Esophagus mucosa (tissue), 1 donor: ENCODE data around the gene CACNG8. TPM values are rescaled to one million over a fixed set of nuclear protein-coding genes. Genes with fewer than 3 reads are reported as not detected.

Experiments used
- ATAC-seq: fragments of 200-7000 bp; cut with Tn5 transposase; one replicate; pipeline ENCODE4 v1.9.1; 2020
- total RNA-seq: library from RNA; stranded (reverse); gene quantifications from one replicate; pipeline ENCODE4 v1.2.4, GENCODE V29; 2023
- donor health status: DM: yes; HTN: yes; CAD: no.

CACNG8 gene
- total RNA-seq, 1 donor from 2014 or later = not detected

- no peak for ATAC-seq
Measured at GRCh38 chr19:53965091-53965490, 2.4 kb downstream of the CACNG8 start.

DNA sequence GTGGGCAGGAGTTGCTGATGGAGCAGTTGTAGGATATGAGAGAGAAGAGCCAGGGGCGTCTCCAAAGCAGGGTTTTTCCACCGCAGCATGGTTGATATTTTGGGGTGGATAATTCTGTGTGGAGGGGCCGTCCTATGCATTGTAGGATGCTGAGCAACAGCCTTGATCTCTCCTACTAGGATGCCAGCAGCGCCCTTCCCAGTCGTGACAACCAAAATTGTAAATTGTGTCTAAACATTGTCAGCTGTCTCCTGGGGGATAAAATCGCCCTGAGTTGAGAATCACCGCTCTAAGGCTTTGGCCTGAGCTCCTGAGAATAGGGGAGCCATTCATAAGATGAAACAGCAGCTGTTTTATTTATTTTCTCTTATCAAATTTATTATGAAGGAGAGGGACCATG lies 4.2 kb downstream of the CACNG8 start:
- no peak for ATAC-seq

DNA sequence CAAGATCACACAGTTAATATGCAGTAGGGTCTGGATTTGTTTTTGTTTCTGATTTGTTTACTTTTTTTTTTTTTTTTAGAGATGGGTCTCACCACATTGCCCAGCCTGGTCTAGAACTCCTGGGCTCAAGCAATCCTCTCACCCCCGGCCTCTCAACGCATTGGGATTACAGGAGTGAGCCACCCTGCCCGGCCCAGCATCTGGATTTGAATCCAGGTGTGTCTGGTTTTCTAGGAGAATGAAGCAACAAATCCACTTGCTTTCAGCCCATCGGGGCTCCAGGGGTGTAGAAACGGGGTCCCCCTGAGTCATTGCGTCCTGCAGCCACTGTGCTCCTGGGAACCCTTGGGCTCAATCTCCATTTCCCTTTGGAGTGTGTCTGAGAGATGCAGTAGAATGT lies 6.6 kb downstream of the CACNG8 start:
- ATAC-seq = no peak

DNA sequence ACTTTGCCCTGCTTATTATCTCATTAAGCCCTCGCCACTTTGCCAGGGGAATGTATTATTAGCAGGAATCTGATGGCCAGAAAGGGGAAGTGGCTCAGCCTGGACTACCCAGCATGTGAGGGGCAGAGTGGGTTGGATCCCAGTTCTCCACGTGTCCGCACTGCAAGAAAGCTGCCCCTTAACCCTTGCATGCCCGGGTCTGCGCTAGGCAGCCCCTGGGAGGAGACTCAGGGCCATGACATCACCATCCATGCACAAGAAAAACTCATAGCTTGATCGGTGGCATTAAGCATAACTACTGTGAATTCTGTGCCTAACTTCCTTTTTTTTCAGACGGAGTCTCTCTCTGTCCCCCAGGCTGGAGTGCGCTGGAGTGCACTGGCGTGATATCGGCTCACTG lies 8.9 kb downstream of the CACNG8 start:
- no peak for ATAC-seq

- ATAC-seq = peak; percentile 73
Measured at GRCh38 chr19:53977429-53977990, 14.8 kb downstream of the CACNG8 start.

GRCh38 chr19:53977991-53978731 lies 15.4 kb downstream of the CACNG8 start:
- no peak for ATAC-seq

DNA sequence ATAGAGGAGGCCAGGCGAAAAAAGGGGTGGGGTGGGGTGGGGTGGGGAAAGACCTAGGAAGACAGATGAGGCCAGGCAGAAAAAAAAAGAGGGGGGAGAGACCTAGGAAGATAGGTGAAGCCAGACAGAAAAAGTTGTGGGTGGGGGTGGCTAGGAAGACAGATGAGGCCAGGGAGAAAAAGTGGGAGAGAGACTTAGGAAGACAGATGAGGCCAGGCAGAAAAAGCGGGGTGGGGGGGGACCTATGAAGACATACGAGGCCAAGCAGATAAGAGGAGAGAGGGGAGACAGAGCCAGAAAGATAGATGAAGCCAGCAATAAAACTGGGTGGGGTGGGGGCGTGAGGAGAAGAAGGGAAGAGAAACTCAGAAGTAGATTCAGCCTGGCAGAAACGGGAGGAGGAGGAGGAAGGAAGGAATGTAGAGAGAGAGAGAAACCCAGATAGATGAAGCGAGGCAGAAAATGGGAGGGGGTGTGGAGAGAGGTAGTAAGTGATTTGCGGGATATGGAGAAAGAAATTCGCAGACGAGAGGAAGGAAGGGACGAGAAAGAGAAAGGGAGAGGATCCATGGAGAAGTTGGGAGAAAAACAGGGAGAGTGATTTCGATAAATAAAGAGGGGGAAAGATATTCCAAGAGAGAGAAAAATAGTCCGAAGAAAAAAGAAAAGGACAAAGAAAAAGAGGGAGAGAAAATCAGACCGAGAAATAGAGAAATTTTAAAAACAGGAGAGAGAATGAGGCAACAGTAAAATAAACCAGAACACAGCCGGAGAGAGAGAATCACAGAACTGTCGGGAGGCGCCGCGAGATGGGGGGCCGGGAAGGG lies 16.5 kb downstream of the CACNG8 start:
- no peak for ATAC-seq

DNA sequence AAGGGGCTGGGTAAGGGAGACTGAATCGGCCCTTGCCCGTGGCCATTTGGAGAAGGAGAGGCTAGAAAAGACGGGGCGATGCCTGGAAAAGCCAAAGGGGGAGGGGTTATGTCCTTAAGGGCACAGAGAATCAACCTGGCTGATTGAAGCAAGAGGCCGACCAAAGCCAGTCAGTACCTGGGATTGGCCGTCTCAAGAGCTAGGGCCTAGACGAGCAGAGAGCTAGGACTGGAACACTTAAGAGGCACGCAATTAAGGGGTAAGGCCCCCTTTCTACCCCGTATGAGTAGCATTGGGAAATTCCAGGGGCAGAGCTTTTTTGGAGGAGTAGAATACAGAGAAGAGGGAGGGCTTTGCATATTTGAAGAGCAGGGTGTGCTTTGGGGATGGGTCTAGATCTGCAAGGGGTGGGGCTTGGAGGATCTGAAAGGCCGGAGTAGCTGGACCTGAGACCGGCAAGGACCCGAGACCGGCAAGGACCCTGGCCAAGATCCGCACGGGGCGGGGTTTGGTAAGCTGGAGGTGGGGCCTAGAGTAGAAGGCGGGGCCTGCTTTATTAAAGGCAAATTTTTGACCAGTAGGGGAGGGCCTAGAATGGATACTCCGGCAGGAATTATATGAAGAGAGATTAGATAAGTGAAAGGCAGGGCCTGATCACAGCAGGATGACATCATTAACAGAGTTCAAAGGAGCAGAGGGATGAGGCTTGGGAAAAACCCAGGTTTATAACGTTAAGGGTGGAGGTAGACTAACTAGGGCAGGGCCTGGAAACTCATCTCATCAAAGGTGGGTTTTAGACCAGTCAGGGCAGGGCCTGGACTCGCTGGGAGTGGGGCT lies 18.0 kb downstream of the CACNG8 start:
- ATAC-seq = no peak

GRCh38 chr19:53981376-53981951 lies 18.7 kb downstream of the CACNG8 start:
- no peak for ATAC-seq

DNA sequence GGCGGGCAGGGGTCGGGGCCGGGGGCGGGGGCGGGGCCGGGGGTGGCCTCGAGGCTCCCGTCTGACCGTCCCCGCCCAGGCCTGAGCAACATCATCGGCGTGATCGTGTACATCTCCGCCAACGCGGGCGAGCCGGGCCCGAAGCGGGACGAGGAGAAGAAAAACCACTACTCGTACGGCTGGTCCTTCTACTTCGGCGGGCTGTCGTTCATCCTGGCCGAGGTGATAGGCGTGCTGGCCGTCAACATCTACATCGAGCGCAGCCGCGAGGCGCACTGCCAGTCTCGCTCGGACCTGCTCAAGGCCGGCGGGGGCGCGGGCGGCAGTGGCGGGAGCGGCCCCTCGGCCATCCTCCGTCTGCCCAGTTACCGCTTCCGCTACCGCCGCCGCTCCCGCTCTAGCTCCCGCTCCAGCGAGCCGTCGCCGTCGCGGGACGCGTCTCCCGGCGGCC lies 19.3 kb downstream of the CACNG8 start:
- no peak for ATAC-seq

DNA sequence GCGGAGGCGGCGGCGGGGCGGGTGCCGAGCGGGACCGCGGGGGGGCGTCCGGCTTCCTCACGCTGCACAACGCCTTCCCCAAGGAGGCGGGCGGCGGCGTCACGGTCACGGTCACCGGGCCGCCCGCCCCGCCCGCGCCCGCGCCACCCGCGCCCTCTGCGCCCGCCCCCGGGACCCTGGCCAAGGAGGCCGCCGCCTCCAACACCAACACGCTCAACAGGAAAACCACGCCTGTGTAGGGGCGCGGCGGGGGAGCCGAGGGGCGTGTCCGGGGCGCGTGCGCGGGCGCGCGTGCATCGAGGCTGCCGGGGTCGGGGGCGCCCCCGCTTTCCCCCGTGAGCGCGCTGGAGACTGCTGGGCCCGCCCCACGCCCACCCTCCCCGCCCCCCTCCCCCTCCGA lies 19.9 kb downstream of the CACNG8 start:
- peak; percentile 51 for ATAC-seq

GRCh38 chr19:53983457-53984289 lies 20.9 kb downstream of the CACNG8 start:
- no peak for ATAC-seq

GRCh38 chr19:53985863-53986262 lies 23.1 kb downstream of the CACNG8 start:
- ATAC-seq = no peak

- ATAC-seq = no peak
Measured at GRCh38 chr19:53988981-53989380, 26.2 kb downstream of the CACNG8 start.

- ATAC-seq = no peak
Measured at GRCh38 chr19:53989600-53990533, 27.1 kb downstream of the CACNG8 start.

DNA sequence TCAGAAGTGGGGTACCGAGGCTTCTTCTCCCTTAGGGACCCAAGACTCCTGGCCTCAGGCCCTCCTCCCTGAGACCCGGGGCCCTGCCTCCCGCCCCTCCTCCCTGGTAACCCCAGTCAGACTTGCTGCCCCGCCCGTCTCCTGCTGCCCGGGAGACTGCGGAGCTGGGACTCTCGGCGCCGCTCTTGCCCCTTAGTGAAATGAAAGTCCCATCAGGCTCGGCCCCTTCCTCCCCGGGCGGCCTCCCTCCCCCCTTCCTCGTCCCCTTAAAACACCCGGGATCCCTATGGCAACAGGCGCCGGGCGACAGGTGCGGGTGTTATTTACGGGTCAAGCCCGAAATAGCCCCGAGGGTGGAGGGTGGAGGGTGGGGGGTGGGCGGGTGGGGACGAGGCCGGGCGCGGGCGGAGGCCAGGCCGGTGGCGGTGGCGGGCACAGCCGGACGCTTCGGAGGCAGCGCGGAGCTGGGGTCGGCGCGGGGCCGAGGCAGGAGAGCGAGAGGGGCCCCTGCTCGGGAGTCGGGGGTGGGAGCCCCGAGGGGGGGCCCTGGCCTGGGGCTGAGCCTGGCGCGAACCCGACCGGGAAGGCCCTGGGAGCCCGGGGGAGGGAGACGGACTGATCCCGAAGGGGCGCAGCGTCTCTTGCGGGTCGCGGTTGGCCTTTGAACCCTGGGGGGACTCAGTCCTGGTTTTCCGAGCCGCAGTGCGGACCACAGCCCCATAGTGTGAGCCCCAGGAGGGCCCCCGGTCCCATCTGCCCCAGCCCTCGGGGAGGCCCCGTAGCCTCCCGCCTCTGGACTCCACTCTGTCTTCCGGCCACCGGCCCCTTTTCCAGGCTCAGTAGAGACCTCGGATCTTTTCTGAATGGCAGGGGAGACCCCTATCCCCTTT lies 28.7 kb downstream of the CACNG8 start, which contains the start of gene CACNG6:
TSS of gene CACNG6 (plus strand) at position 414 of the 890 bp plus-strand sequence. CDS start 1,241 bp downstream, outside the sequence.
- no peak for ATAC-seq

- ATAC-seq = no peak
Measured at GRCh38 chr19:53992211-53992610, 29.5 kb downstream of the CACNG8 start.

DNA sequence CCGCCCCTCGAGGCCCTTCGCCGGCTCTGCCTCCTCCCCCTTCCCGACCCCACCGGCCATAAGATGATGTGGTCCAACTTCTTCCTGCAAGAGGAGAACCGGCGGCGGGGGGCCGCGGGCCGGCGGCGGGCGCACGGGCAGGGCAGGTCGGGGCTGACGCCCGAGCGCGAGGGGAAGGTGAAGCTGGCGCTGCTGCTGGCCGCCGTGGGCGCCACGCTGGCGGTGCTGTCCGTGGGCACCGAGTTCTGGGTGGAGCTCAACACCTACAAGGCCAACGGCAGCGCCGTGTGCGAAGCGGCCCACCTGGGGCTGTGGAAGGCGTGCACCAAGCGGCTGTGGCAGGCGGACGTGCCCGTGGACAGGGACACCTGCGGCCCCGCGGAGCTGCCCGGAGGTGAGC lies 30.1 kb downstream of the CACNG8 start:
- no peak for ATAC-seq

DNA sequence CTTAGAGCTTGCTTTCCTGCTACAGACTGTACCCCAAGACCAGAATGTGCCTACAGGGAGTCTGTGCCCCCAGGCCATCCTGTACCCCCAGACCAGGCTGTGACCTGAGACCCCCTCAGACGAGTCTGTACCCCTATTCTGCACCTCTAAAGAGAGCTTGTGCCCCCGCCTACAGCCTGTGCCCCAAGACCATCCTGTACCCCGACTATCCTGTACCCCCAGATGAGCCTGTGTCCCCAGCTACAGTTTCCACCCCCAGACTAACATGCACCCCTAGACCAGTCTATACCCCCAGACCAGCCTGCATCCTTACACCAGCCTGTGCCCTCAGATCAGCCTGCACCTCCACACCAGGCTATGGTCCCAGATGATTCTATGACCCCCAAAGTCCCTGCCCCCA lies 30.7 kb downstream of the CACNG8 start:
- ATAC-seq = no peak
